ENCODE data around the gene GRIN3B.

GRIN3B gene

DNA sequence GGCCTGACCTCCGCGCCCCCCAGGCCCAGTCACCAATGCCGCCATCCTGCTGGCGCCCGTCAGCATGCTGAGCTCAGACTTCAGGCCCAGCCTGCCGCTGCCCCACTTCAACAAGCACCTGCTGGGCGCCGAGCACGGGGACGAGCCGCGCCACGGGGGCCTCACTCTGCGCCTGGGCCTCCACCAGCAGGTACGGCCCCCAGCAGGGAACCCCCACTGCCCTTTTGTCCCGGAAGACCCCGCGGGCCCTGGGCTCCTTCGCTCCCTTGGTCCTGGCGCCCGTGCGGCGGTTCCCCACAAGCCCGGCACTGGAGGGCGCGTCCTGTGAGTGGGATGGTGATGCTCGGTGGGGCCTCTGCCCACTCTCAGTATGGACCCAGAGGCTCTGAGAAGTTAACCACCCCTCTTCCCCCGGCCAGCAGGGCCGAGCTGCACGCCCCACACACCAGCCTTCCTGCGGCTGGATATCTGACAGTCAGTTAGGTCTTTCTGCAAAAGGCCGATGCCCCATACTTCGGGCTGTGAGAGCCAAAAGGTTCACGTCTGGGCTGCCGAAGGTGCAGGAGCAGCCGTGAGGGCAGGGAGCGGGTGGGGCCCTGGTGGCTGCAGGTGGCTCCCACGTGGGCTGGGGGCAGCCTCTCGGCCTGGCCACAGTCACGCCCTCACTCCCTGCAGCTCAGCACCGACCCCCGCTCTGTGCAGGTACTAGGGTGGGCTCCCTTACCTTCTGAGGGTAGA lies 8.1 kb upstream of the GRIN3B start:
- no peak for DNase-seq

DNA sequence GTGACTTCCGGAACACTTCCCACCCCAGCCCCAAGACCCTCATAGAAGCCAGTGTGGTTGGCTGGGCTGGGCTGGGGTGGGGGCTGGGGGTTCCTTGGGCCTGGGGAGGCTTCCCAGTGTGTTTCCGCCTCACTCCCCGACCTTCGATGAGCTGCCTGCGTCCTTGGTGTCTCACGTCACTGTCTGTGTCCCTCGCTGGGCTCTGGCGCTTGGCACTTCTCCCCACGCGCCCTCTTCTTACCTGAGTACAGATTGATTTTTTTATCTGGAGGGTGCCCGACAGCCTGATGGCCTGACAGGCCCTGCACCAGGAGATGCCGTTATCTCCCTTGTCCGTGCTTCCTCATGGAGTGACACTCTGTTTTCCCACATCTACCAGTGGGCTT lies 7.6 kb upstream of the GRIN3B start:
- no peak for DNase-seq

DNA sequence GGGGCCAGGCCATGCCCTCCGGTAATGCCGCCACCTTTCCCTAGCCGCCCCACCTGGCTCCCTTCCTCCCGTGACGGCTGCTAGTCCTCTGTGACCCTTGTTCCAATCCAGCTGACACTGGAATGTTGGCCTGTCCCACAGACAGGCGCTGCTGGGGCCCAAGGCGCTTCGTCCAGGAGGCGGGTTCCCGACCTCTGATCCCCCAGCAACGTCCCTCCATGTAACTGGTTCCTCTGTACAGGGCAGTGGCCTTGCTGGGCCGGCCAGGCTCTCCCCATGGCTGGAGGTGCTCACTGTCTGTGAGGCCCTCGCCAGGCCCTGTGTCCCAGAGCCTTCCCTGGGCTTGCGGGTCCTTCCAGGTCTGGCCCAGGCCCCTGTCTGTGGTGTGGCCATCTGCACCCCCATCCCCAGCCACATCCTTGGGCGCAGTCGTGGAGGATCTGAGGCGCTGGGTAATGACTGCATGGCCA lies 6.8 kb upstream of the GRIN3B start:
- DNase-seq = no peak

DNA sequence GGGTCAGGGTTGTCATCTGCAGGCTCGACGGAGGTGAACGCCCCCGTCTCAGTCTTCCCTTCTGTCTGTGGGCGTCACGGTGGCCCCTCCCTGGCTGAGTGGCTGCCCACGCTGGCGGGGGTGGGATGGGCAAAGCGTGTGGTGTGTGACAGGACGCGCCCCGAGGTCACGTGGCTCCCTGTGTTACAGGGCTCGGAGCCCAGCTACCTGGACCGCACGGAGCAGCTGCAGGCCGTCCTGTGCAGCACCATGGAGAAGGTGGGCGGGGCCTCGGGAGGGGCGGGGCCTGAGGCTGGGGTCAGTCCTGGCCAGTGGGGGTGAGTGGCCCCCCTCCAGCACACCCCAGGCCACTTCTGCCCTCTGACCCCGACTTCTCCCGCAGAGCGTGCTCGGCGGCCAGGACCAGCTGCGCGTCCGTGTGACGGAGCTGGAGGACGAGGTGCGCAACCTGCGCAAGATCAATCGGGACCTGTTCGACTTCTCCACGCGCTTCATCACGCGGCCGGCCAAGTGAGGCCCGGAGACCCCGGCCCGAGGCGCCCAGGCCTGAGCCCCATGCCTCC lies 6.3 kb upstream of the GRIN3B start:
- DNase-seq = no peak

DNA sequence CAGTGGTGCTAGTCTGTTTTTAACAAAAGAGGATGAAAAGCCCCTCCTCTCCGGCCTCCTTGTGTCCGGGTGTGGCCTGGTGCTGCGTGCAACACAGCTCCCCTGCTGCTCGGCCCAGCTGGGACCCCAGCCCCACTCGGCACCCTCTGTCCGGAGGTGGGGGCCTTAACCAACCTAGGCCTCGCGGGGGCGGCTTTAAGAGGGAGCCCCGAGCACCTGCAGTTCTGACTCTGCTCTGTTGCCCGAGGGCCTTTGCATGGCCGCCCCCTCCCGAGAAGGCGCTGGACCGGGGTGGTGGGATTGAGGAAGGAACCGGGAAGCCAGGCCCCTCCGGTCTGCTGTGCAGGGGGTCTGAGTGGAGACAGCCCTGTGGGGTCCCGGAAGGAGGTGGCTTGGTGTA lies 5.7 kb upstream of the GRIN3B start:
- no peak for DNase-seq

DNA sequence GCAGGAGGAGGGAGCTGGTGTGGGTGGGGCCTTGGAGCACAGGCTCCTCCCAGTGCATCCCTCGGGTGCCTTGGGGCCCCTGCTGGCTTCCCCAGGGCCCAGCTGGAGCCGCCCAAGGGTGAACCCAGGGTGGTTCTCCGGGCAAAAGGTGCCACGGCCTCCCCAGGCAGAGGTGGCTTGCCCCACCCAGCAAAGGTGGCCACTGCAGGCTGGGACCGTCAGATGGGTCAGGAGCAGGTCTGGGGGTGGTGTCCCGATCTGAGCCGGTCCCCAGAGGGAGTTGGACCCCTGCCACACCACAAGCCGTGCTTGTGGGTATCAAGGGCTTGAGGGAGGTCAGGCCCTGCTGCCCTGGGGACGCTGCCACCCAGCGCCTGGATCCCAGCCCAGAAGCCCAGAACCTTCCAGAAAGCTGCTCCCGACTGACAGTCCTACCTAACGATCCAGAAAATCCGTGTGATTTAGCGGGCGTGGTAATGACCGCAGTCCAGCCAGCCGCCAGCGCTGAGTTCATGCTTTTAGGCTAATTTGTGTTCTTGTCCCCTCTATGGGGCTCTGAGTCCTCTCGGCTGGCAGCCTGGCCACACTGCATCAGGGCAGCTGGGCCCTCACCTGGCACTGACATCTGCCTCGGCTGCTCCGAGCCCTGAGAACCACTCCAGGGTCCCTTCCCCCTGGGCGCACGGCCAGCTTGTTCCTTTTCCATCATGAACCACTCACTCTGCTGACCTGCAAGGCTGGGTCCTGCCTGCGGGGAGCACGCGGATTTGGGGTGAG lies 5.0 kb upstream of the GRIN3B start:
- DNase-seq = no peak

DNA sequence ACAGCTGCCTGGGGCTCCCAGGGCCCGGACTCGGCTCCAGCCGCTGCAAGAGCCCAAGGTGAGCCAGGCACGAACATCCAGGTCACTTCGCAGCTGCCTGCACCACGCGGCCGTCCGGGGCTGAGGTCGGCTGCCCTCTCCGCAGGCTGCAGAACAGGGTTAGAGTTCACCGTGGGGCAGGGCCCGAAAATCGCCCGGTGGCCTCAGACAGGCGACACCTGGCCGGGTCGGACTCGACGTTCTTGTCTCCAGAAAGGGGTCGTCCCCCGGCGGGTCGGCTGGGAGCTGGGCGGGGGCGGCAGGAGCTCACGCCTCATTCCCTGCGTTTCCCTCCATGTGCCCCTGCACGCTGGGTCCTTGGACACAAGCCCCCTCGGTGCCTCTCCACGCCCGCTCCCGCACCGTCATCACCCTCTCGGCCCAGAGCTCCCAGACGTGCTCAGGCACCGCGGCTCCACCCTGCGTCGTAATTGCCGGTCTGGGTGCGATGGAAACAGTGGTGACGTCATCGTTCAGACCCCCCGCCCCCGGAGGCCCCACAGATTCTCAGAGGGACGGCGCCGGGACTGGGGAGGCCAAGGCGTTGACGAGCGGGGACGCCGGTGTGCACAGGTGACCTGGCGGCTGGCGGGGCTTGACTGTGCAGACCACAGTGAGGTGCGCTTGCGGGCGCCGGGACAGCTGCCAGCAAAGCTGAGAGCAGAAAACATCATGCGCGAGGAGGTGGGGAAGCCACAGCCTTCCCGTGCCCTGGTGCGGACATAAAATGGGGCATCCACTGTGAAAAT lies 4.0 kb upstream of the GRIN3B start:
- peak; percentile 46 for DNase-seq

DNA sequence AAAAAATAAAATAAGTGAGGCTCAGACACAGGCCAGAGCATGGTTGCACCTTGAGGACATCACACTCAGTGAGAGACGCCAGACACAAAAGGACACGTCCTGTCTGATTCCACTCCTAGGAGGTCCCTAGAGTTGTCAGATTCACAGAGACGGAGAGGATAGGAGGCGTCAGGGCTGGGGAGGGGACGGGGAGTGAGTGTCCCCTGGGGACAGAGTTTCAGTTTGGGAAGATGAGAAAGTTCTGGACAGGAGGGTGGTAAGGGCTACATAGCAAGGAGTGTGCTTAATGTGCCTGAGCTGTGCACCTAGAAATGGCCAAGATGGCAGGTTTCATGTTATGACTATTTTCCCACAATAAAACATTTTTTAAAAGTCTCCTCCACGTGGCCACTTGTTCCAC lies 2.2 kb upstream of the GRIN3B start:
- no peak for DNase-seq

DNA sequence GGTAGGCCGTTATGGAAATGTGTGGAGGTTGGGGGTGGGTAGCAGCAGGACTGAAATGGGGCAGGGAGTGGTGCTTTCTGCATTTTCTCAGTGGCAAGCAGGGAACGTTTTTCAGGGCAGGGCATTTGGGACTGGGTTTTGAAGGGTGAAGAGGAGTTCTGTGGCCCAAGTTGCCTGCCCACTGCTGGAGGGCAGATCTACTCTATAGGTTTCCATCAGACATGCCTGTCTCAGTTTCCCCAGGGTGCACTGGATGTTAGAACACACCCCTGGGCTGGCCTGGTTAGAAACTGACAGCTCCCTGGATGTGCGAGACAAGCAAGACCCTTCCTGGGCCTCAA lies 870 bp upstream of the GRIN3B start:
- DNase-seq = no peak

DNA sequence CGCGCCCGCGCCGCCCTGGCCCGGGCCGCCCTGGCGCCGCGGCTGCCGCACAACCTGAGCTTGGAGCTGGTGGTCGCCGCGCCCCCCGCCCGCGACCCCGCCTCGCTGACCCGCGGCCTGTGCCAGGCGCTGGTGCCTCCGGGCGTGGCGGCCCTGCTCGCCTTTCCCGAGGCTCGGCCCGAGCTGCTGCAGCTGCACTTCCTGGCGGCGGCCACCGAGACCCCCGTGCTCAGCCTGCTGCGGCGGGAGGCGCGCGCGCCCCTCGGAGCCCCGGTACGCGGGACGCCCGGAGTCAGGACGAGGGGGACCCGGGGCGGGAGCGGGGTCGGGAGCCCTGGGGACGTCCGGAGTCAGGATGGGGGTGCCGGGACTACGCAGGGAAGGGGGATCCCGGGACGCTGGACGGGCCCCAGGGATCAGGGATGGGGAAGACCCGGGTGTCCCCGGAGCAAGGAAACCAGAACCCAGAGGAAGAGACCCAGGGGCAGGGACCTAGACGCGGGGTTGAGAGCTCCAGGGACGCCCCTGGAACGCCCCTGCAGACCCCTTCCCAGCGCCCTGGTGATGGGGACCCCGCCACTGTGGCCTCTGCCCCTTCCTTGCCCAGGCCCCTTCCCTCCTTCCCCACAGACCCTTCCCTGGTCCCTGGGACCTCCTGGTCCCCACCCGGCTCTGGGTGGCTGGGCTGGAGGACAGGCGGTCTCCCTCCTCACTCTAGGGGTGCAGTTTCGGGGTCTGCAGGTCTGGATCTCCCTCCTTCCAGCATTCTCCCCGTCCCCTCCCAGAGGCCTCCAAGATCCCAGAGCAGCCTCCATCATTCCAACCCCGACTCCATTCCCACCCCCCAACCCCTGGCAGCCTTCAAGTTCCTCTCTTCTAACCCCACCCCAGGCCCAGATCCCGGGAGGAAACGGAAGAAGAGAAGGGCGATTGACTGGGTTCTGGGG lies 645 bp downstream of the GRIN3B start:
- no peak for DNase-seq

DNA sequence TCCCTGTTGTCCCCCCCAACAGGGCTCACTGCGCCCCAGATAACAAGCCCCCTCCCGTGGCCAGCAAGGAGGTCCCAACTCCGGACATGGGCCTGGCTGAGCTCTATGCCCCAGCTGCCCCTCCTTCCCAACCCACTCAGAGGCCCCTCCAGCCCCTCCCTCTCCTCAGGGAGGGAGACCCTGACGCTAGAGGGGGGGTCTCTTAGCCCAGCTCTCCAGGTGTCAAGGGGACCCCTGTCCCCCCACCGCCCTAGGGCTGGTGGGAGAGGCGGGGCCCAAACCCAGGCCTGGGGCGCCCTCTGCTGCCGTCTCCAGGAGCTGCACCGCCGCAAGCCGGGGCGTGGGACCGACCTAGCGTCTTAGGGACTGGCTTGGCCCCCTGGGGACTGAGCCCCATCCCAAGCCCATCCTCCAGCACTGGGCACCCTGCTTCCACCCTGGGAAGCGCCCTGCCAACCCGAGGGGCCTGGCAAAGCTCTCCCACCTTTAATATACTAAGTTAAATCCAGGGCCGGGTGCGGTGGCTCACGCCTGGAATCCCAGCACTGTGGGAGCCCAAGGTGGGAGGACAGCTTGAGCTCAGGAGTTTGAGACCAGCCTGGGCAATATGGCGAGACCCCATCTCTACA lies 1.4 kb downstream of the GRIN3B start:
- DNase-seq = peak; percentile 61

DNA sequence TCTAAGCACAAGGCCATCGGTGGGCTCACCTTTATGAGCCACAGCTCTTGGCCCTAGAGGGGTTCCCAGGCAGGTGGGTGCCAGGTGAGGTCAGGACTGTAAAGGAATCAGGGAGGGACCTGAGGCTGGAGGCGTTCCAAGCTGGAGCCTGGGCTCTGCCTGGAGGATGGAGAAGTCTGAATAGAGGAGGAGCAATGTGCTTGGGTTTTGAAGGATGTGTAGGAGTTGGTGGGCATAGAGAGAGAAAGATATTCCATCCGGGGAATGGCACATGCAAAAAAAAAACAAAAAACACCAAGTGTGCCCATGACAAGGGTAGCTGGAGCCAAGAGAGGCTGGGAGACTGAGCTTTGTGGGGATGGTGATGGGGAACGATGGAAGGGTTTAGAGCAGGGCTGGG lies 2.4 kb downstream of the GRIN3B start:
- no peak for DNase-seq

DNA sequence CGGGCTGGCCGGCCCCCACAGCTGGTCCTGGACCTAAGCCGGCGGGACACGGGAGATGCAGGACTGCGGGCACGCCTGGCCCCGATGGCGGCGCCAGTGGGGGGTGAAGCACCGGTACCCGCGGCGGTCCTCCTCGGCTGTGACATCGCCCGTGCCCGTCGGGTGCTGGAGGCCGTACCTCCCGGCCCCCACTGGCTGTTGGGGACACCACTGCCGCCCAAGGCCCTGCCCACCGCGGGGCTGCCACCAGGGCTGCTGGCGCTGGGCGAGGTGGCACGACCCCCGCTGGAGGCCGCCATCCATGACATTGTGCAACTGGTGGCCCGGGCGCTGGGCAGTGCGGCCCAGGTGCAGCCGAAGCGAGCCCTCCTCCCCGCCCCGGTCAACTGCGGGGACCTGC lies 3.1 kb downstream of the GRIN3B start:
- no peak for DNase-seq

DNA sequence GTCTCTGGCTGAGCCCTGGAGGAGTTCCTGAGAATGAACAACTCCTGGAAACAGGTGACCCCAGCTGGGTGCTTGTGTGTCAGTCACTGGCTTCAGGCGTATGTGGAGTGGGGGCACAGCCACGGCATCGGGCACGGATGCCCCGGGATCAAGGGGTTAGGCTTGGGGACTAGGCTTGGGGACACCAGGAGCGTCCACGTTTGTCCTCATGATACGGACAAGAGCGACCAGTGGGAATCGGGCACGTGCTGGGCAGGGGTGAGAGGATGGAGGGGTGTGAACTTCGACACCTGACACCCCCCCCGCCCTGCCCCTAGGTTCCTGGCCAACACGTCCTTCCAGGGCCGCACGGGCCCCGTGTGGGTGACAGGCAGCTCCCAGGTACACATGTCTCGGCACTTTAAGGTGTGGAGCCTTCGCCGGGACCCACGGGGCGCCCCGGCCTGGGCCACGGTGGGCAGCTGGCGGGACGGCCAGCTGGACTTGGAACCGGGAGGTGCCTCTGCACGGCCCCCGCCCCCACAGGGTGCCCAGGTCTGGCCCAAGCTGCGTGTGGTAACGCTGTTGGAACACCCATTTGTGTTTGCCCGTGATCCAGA lies 4.1 kb downstream of the GRIN3B start:
- DNase-seq = no peak

DNA sequence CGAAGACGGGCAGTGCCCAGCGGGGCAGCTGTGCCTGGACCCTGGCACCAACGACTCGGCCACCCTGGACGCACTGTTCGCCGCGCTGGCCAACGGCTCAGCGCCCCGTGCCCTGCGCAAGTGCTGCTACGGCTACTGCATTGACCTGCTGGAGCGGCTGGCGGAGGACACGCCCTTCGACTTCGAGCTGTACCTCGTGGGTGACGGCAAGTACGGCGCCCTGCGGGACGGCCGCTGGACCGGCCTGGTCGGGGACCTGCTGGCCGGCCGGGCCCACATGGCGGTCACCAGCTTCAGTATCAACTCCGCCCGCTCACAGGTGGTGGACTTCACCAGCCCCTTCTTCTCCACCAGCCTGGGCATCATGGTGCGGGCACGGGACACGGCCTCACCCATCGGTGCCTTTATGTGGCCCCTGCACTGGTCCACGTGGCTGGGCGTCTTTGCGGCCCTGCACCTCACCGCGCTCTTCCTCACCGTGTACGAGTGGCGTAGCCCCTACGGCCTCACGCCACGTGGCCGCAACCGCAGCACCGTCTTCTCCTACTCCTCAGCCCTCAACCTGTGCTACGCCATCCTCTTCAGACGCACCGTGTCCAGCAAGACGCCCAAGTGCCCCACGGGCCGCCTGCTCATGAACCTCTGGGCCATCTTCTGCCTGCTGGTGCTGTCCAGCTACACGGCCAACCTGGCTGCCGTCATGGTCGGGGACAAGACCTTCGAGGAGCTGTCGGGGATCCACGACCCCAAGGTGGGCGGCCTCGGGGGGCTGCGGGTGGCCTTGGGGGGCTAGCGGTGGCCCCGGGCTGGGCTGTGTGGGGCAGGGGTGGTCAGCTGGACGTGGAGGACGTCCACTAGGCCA lies 4.8 kb downstream of the GRIN3B start:
- DNase-seq = no peak

DNA sequence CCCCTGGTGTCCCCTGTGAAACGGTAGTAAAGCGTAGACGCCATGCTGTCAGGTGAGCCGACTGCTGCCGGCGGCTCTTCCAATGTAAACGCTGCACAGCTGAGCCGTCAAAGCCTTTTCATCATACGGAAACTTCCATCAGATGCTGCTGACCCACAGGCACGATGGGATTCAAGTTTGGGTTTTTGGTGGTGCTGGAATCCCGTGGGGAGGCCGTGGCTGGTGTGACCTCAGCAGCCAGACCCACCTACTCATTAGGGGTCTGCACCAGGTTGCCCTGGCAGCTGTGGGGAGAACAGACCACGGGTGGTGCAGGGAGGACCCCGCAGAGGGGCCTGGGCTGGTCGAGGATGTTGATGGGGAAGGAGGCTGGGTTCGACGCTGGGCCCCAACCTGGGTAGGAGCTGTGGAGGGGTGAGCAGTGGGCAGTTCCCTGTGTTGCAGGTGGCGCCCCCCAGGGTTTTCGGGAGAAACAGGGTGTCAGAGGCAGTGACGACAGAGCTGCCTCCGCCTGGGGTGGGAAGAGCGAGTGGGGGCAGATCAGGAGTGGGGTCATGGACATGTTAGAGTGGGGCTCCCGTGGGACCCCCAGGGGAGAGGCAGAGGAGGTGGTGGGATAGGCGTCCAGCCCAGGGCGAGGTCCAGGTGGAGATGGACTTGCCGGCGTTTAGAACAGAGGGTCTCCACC lies 6.6 kb downstream of the GRIN3B start:
- DNase-seq = no peak

DNA sequence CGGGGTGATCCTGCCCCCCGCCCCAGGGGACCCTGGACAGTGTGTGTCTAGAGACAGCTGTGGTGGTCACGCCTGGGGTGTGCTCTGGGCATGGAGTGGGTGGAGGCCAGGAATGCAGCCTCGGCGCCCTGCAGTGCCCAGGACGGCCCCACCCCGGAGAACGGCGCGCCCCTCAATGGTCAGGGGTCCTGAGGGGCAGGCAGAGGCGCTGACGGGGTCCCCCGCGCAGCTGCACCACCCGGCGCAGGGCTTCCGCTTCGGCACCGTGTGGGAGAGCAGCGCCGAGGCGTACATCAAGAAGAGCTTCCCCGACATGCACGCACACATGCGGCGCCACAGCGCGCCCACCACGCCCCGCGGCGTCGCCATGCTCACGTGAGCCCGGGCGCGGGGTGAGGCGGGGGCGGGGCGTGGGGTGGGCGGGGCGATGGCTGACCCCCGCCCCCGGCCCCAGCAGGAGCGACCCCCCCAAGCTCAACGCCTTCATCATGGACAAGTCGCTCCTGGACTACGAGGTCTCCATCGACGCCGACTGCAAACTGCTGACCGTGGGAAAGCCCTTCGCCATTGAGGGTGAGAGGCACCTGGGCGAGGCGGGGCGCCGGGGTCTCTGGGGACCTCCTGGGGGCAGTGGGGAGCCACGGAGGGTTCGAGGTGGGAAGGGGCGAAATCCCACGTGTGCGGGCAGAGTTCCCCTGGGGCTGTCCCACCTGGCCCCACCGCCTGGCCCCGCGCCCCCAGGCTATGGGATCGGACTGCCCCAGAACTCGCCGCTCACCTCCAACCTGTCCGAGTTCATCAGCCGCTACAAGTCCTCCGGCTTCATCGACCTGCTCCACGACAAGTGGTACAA lies 7.4 kb downstream of the GRIN3B start:
- no peak for DNase-seq

DNA sequence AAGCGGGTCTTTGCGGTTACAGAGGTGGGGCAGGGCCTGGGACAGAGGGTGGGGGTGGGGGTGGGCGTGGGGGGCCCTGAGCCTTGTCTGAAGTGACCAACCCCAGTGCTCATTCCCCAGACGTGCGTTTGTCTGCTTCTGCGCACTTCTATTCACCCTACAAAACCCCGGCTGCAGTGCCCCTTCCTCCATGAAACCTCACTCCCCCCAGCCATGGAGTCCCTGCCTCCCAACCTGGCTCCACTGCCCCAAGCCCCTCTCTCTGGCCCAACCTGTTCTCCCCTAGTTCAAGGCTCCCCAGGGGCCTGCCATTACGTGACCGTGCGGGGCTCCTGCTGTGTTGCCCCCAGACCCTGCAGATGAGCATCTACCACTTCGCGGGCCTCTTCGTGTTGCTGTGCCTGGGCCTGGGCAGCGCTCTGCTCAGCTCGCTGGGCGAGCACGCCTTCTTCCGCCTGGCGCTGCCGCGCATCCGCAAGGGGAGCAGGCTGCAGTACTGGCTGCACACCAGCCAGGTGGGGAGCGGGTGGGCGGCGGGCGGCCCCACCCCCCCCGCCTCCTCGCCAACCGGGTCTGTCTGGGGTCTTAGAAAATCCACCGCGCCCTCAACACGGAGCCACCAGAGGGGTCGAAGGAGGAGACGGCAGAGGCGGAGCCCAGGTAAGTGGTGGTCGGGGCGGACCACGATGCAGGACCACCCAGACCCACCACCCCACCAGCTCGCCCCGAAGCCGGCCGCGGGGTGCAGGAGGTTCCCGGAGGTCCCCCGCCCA lies 8.2 kb downstream of the GRIN3B start:
- no peak for DNase-seq
